ENCODE measurements around the gene MRPS5. TPM values are rescaled to one million over a fixed set of nuclear protein-coding genes. Genes with fewer than 3 reads are reported as not detected.

MRPS5 gene
- total RNA-seq, 1 donor from 2014 or later, result 75.2 TPM

GRCh38 chr2:95115418-95115817, 6.2 kb downstream of the MRPS5 start:
- no peak overlapping the region for H3K4me3 Mint-ChIP-seq
- peaks cover 4% of the 10 kb centered on the region for H3K4me1 Mint-ChIP-seq
- Histone ChIP-seq H3K9ac (no peak overlapping the region), H3K4me2 (no peak overlapping the region), H3K27ac (no peak overlapping the region), H3K79me2 (ENCODE audit: low read depth) (peaks cover 33% of the 10 kb centered on the region), H4K20me1 (ENCODE audit: low read depth) (no peaks in the 10 kb centered on the region), H3K36me3 (peaks cover 4% of the 10 kb centered on the region), H3K4me3 (no peak overlapping the region), H3K9me3 (ENCODE audit: low read depth) (no peaks in the 10 kb centered on the region), H3K27me3 (no peaks in the 10 kb centered on the region), H3K4me1 (no peaks in the 10 kb centered on the region), H3F3A (ENCODE audit: low read depth) (no peaks in the 10 kb centered on the region), H2AFZ (replicated peaks) (no peak overlapping the region)
- peak; percentile 74 for DNase-seq (ENCODE audit: low spot score)
- H3K36me3 Mint-ChIP-seq, result peaks cover 13% of the 10 kb centered on the region
- no peak overlapping the region for H3K27ac Mint-ChIP-seq
- peaks cover 2% of the 10 kb centered on the region for H3K27me3 Mint-ChIP-seq (ENCODE audit: insufficient read depth, low read depth)
- TF ChIP-seq CTCF (IDR thresholded peaks at IDR 0.05) (peak; percentile 76), EZH2 (IDR thresholded peaks at IDR 0.05) (no peak)
- H3K9me3 Mint-ChIP-seq, result no peaks in the 10 kb centered on the region

GRCh38 chr2:95113464-95113863, 8.1 kb downstream of the MRPS5 start:
- H4K20me1 ChIP-seq (ENCODE audit: low read depth), result no peaks in the 10 kb centered on the region
- peaks cover 6% of the 10 kb centered on the region for H3K36me3 ChIP-seq
- peaks cover 13% of the 10 kb centered on the region for H3K79me2 ChIP-seq (ENCODE audit: low read depth)
- no peaks in the 10 kb centered on the region for H3K9me3 ChIP-seq (ENCODE audit: low read depth)
- H3K4me3 ChIP-seq, result no peak overlapping the region
- Mint-ChIP-seq H3K27ac (no peak overlapping the region), H3K9me3 (no peaks in the 10 kb centered on the region), H3K27me3 (ENCODE audit: insufficient read depth, low read depth) (no peaks in the 10 kb centered on the region), H3K4me1 (no peaks in the 10 kb centered on the region), H3K36me3 (peaks cover 18% of the 10 kb centered on the region), H3K4me3 (no peak overlapping the region)
- no peak for DNase-seq (ENCODE audit: low spot score)
- H3K9ac ChIP-seq, result no peak overlapping the region
- H3K27me3 ChIP-seq, result no peaks in the 10 kb centered on the region
- no peaks in the 10 kb centered on the region for H3K4me1 ChIP-seq
- H3K4me2 ChIP-seq, result no peak overlapping the region
- H3F3A ChIP-seq (ENCODE audit: low read depth), result no peaks in the 10 kb centered on the region
- TF ChIP-seq EZH2phosphoT487 (IDR thresholded peaks at IDR 0.05) (no peak), CTCF (IDR thresholded peaks at IDR 0.05) (no peak), EZH2 (IDR thresholded peaks at IDR 0.05) (no peak)
- no peak overlapping the region for H3K27ac ChIP-seq
- no peak overlapping the region for H2AFZ ChIP-seq (replicated peaks)

- Mint-ChIP-seq H3K27me3 (ENCODE audit: insufficient read depth, low read depth) (no peaks in the 10 kb centered on the region), H3K27ac (no peak overlapping the region), H3K4me1 (no peaks in the 10 kb centered on the region), H3K4me3 (no peak overlapping the region), H3K9me3 (no peaks in the 10 kb centered on the region), H3K36me3 (peaks cover 23% of the 10 kb centered on the region)
- DNase-seq (ENCODE audit: low spot score), result no peak
- Histone ChIP-seq H3K9ac (no peak overlapping the region), H3F3A (ENCODE audit: low read depth) (no peaks in the 10 kb centered on the region), H3K27ac (no peak overlapping the region), H2AFZ (replicated peaks) (no peak overlapping the region), H3K4me3 (no peak overlapping the region), H3K36me3 (peaks cover 8% of the 10 kb centered on the region), H3K79me2 (ENCODE audit: low read depth) (peaks cover 4% of the 10 kb centered on the region), H4K20me1 (ENCODE audit: low read depth) (no peaks in the 10 kb centered on the region), H3K27me3 (no peaks in the 10 kb centered on the region), H3K4me2 (no peak overlapping the region), H3K9me3 (ENCODE audit: low read depth) (no peaks in the 10 kb centered on the region), H3K4me1 (no peaks in the 10 kb centered on the region)
- TF ChIP-seq EZH2 (IDR thresholded peaks at IDR 0.05) (no peak), EZH2phosphoT487 (IDR thresholded peaks at IDR 0.05) (no peak), CTCF (IDR thresholded peaks at IDR 0.05) (no peak)
These were observed 11.2 kb downstream of the MRPS5 start for GRCh38 chr2:95110395-95110794.
